Sigmoid colon (tissue), 7 donors: ENCODE measurements around the gene INPP5E. TPM values are rescaled to one million over a fixed set of nuclear protein-coding genes. Genes with fewer than 3 reads are reported as not detected.
A peak's percentile ranks its signal among the peaks of the same experiment; 100 is the strongest.
"Not testable (repeated sequence)": the region's sequence is repeated elsewhere in the genome, so short reads cannot be mapped to it uniquely, and the experiment has no call there.

Experiments used
- DNase-seq: peaks from one replicate; pipeline ENCODE4 v3.0.0-alpha.2; 2019
- H3K27ac ChIP-seq, 4 donors: fragments of 200-600 bp; sonication (generic); one replicate each; pipeline ENCODE4 v1.5.1; 2016 to 2019; ENCODE audit warnings: mild to moderate bottlenecking in 1 of 4
- H3K27me3 ChIP-seq, 3 donors: fragments of 200-600 bp; sonication (generic); one replicate each; pipeline ENCODE4 v1.5.1; 2019; ENCODE audit warnings: mild to moderate bottlenecking in 1 of 3
- H3K36me3 ChIP-seq, 4 donors: fragments of 200-600 bp; sonication (generic); one replicate each; pipeline ENCODE4 v1.5.1; 2016 to 2019
- H3K4me1 ChIP-seq, 4 donors: fragments of 200-600 bp; sonication (generic); one replicate each; pipeline ENCODE4 v1.5.1; 2017 to 2019
- H3K4me3 ChIP-seq, 4 donors: fragments of 200-600 bp; sonication (generic); one replicate each; pipeline ENCODE4 v1.5.1; 2017 to 2019; ENCODE audit warnings: mild to moderate bottlenecking in 2 of 4, moderate library complexity in 1 of 4
- H3K9me3 ChIP-seq, 4 donors: fragments of 200-600 bp in 3 of 4; sonication (generic) in 3 of 4; one replicate each; pipeline versions ENCODE4 v1.5.1 to v1.6.1; 2013 to 2019
- EP300 ChIP-seq, 4 donors: sonication (generic); formaldehyde crosslinking; IDR thresholded peaks; one replicate each; pipeline ENCODE4 v1.6.1; 2017; ENCODE audit warnings: antibody characterized with exemption in 4 of 4
- POLR2A ChIP-seq, 2 donors: fragments of 450-650 bp; IDR thresholded peaks; one replicate each; pipeline ENCODE4 v1.6.1; 2016; ENCODE audit warnings: antibody characterized with exemption in 2 of 2, mild to moderate bottlenecking in 2 of 2, moderate library complexity in 2 of 2
- POLR2AphosphoS5 ChIP-seq, 4 donors: sonication (generic); formaldehyde crosslinking; IDR thresholded peaks; one replicate each; pipeline ENCODE4 v1.6.1; 2017; ENCODE audit warnings: antibody characterized with exemption in 4 of 4
- WGBS, 2 donors: extraction: QIAGEN DNeasy Blood & Tissue Kit; methylation state at CpG; one replicate each; pipeline ENCODE4 v1.1.7; 2013; 5-methylcytosine and 5-hydroxymethylcytosine counted together
- intact Hi-C: fragments of 100-400 bp; cut with DNase I; formaldehyde crosslinking; loops from one replicate; pipeline ENCODE4 v1.15.1; 2023
- polyA plus RNA-seq, 3 donors: library from polyadenylated mRNA; stranded (reverse); fragments of 200-250 nt; gene quantifications; one replicate each; pipeline ENCODE4 v1.2.3, GENCODE V29; 2013
- total RNA-seq, 4 donors: library from RNA; depleted of rRNA; stranded (reverse); fragments of >200 nt; gene quantifications; one replicate each; pipeline ENCODE4 v1.1.0, GENCODE V29; 2016
- TF ChIP-seq, protein P1 (sequence below), 4 experiments: fragments of 450-650 bp in 3 of 4; fragments of 200-600 bp in 1 of 4; IDR thresholded peaks; one replicate each; pipeline ENCODE4 v1.5.1; 2016 to 2019; ENCODE audit warnings: antibody characterized with exemption in 4 of 4, mild to moderate bottlenecking in 3 of 4, moderate library complexity in 2 of 4
- donor health status: healthy with polysubstance abuse.
- donor health status: Bipolar disorder and iron deficiency.
- donor health status: healthy.

Gene INPP5E
- total and polyA plus RNA-seq, 7 donors: 1.8 to 12.2 (median 5.6) TPM

- H3K4me3 ChIP-seq: no peak overlapping the region
- no peaks in the 10 kb centered on the region for H3K9me3 ChIP-seq
- no peaks in the 10 kb centered on the region for H3K27me3 ChIP-seq
- H3K36me3 ChIP-seq: peaks cover 14 to 59% (median 23%) of the 10 kb centered on the region in 4 donors
- intact Hi-C loops: no loop called here
- H3K4me1 ChIP-seq: no peaks in the 10 kb centered on the region
- DNase-seq: peak; percentile 56
- WGBS, 2 donors: 93 to 94% methylated on average over 29 of the region's 29 CpGs
- no peak for TF ChIP-seq POLR2A (IDR thresholded peaks at IDR 0.05)
- TF ChIP-seq, protein P1, sequence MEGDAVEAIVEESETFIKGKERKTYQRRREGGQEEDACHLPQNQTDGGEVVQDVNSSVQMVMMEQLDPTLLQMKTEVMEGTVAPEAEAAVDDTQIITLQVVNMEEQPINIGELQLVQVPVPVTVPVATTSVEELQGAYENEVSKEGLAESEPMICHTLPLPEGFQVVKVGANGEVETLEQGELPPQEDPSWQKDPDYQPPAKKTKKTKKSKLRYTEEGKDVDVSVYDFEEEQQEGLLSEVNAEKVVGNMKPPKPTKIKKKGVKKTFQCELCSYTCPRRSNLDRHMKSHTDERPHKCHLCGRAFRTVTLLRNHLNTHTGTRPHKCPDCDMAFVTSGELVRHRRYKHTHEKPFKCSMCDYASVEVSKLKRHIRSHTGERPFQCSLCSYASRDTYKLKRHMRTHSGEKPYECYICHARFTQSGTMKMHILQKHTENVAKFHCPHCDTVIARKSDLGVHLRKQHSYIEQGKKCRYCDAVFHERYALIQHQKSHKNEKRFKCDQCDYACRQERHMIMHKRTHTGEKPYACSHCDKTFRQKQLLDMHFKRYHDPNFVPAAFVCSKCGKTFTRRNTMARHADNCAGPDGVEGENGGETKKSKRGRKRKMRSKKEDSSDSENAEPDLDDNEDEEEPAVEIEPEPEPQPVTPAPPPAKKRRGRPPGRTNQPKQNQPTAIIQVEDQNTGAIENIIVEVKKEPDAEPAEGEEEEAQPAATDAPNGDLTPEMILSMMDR (IDR thresholded peaks at IDR 0.05): no peak
- TF ChIP-seq EP300 (IDR thresholded peaks at IDR 0.05): no peak
- H3K27ac ChIP-seq: no peak overlapping the region
Measured at GRCh38 chr9:136430588-136431234, 8.9 kb downstream of the INPP5E start.

- 84 to 88% methylated on average over 32 of the region's 32 CpGs for WGBS, 2 donors
Measured at GRCh38 chr9:136429683-136430491, 9.8 kb downstream of the INPP5E start.

GRCh38 chr9:136429075-136429628, 10.5 kb downstream of the INPP5E start:
- intact Hi-C loops: no loop called here
- no peak overlapping the region for H3K27ac ChIP-seq
- no peaks in the 10 kb centered on the region for H3K27me3 ChIP-seq
- TF ChIP-seq EP300 (IDR thresholded peaks at IDR 0.05) (no peak), POLR2A (IDR thresholded peaks at IDR 0.05) (no peak), POLR2AphosphoS5 (IDR thresholded peaks at IDR 0.05) (no peak)
- TF ChIP-seq, protein P1 (IDR thresholded peaks at IDR 0.05): no peak
- H3K9me3 ChIP-seq: no peaks in the 10 kb centered on the region
- H3K4me3 ChIP-seq: no peak overlapping the region
- 91 to 92% methylated on average over 21 of the region's 21 CpGs for WGBS, 2 donors
- H3K36me3 ChIP-seq: peaks cover 14 to 63% (median 21%) of the 10 kb centered on the region in 4 donors
- no peak for DNase-seq
- no peaks in the 10 kb centered on the region for H3K4me1 ChIP-seq

More at GRCh38 chr9:136429683-136430491, 9.8 kb downstream of the INPP5E start:
- no peaks in the 10 kb centered on the region for H3K9me3 ChIP-seq
- no peak overlapping the region for H3K27ac ChIP-seq
- peaks cover 14 to 63% (median 21%) of the 10 kb centered on the region in 4 donors for H3K36me3 ChIP-seq
- H3K4me1 ChIP-seq: no peaks in the 10 kb centered on the region
- TF ChIP-seq, protein P1 (IDR thresholded peaks at IDR 0.05): no peak
- TF ChIP-seq POLR2AphosphoS5 (IDR thresholded peaks at IDR 0.05) (no peak), POLR2A (IDR thresholded peaks at IDR 0.05) (no peak), EP300 (IDR thresholded peaks at IDR 0.05) (no peak)
- intact Hi-C loops: no loop called here
- no peak overlapping the region for H3K4me3 ChIP-seq
- DNase-seq: no peak
- H3K27me3 ChIP-seq: no peaks in the 10 kb centered on the region

DNA sequence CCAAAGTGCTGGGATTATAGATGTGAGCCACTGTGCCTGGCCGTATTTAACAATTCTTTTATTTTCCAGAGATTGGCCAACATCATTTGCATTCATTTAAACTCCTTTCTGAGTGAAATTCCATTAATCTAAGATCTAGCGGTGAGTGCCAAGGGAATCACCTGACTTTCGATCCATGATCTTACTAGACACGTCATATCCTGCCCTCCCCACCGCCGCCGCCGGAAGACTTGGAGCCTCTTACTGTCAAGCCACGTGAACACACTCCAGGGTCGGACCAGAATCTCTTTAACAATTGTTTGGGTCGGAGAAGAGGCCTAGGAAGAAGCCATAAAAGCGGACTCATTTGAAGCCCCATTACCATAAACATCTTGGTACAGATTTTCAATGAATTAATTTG, 12.9 kb downstream of the INPP5E start:
- 92% methylated on average over 12 of the region's 12 CpGs for WGBS, 2 donors
- no peak for DNase-seq
- Histone ChIP-seq H3K4me1 (no peaks in the 10 kb centered on the region), H3K4me3 (no peak overlapping the region), H3K36me3 (peaks cover 20 to 64% (median 40%) of the 10 kb centered on the region in 4 donors), H3K27me3 (no peaks in the 10 kb centered on the region), H3K9me3 (no peaks in the 10 kb centered on the region), H3K27ac (no peak overlapping the region)
- no peak for TF ChIP-seq POLR2AphosphoS5 (IDR thresholded peaks at IDR 0.05)
- no peak for TF ChIP-seq POLR2A (IDR thresholded peaks at IDR 0.05)
- TF ChIP-seq, protein P1 (IDR thresholded peaks at IDR 0.05): no peak
- TF ChIP-seq EP300 (IDR thresholded peaks at IDR 0.05): no peak
- intact Hi-C loops: no loop called here

DNA sequence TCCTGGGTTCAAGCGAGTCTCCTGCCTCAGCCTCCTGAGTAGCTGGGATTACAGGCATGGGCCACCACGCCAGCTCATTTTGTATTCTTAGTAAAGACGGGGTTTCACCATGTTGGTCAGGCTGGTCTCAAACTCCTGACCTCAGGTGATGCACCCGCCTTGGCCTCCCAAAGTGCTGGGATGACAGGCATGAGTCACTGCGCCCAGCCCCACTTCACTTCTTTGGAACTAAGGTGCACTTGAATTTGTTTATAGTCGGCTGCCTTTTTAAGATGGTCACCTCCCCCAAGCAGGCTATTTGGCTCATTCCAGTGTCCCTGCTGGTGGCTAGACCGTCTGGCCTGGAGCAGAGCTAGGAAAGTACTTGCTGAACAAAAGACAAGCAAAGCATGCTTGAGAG, 14.3 kb downstream of the INPP5E start:
- H3K36me3 ChIP-seq: peaks cover 19 to 71% (median 47%) of the 10 kb centered on the region in 4 donors
- H3K4me3 ChIP-seq, H3K27ac ChIP-seq, H3K9me3 ChIP-seq, H3K4me1 ChIP-seq, DNase-seq, intact Hi-C loops, H3K27me3 ChIP-seq: not testable (repeated sequence)
- WGBS, 2 donors: 84 to 88% methylated on average over 7 of the region's 7 CpGs
